PC-9 (cell line): Measurements from ENCODE around the gene STUB1. TPM values are rescaled to one million over a fixed set of nuclear protein-coding genes. Genes with fewer than 3 reads are reported as not detected.

Experiments
- BruUV-seq: library from RNA; stranded (reverse); fragments of 400-500 nt; replicated peaks from 2 replicates; lab custom pipeline; 2021; lab: Mats Ljungman, UMichigan
- CTCF ChIA-PET: fragments of 300-600 bp; sonication (Branson Sonifier 250); formaldehyde crosslinking; loops from one replicate; lab custom pipeline; 2022; ENCODE audit warnings: antibody characterized with exemption; lab: Charles Lee
- POLR2A ChIA-PET: fragments of 300-600 bp; sonication (Branson Sonifier 250); formaldehyde crosslinking; loops from one replicate; lab custom pipeline; 2022; ENCODE audit warnings: antibody characterized with exemption; ENCODE audit not compliant: unreplicated experiment; lab: Charles Lee
- DNase-seq, 2 experiments: peaks; one replicate each; pipeline versions ENCODE4 v3.0.0 to v3.0.0-alpha.2; 2015 to 2022; ENCODE audit warnings: mixed read lengths in 1 of 2
- H2AFZ ChIP-seq: fragments of 200-600 bp; sonication (generic); 2 replicates; pipeline ENCODE4 v1.8.1; 2017; ENCODE audit warnings: antibody characterized with exemption
- H3F3A ChIP-seq: fragments of 200-600 bp; sonication (generic); 2 replicates; pipeline ENCODE4 v1.8.1; 2017; ENCODE audit warnings: antibody characterized with exemption, mild to moderate bottlenecking, low read depth; ENCODE audit not compliant: insufficient read depth
- H3K27ac ChIP-seq: fragments of 200-600 bp; sonication (generic); 2 replicates; pipeline ENCODE4 v1.6.1; 2016; ENCODE audit warnings: mixed run types
- H3K27me3 ChIP-seq: fragments of 200-600 bp; sonication (generic); 2 replicates; pipeline ENCODE4 v1.6.1; 2016; ENCODE audit warnings: low read depth, mixed run types; ENCODE audit not compliant: insufficient read depth
- H3K36me3 ChIP-seq: fragments of 200-600 bp; sonication (generic); 2 replicates; pipeline ENCODE4 v1.6.1; 2016; ENCODE audit warnings: low read depth, mixed run types
- H3K4me1 ChIP-seq: fragments of 200-600 bp; sonication (generic); replicated peaks from 2 replicates; pipeline ENCODE4 v1.6.1; 2016; ENCODE audit warnings: mixed run types; ENCODE audit not compliant: insufficient read depth
- H3K4me2 ChIP-seq: fragments of 200-600 bp; sonication (generic); 2 replicates; pipeline ENCODE4 v1.6.1; 2017; ENCODE audit warnings: mixed run types
- H3K4me3 ChIP-seq: fragments of 200-600 bp; sonication (generic); 2 replicates; pipeline ENCODE4 v1.6.1; 2016; ENCODE audit warnings: mixed run types
- H3K79me2 ChIP-seq: fragments of 200-600 bp; sonication (generic); 2 replicates; pipeline ENCODE4 v1.6.1; 2017; ENCODE audit warnings: low read depth, mixed run types
- H3K9me2 ChIP-seq: fragments of 200-600 bp; sonication (generic); 2 replicates; pipeline ENCODE4 v1.8.1; 2017; ENCODE audit warnings: mild to moderate bottlenecking; ENCODE audit not compliant: insufficient read depth
- H3K9me3 ChIP-seq: fragments of 200-600 bp; sonication (generic); 2 replicates; pipeline ENCODE4 v1.8.1; 2016; ENCODE audit warnings: low read depth; ENCODE audit not compliant: insufficient read depth
- H4K20me1 ChIP-seq: fragments of 200-600 bp; sonication (generic); 2 replicates; pipeline ENCODE4 v1.8.1; 2017; ENCODE audit not compliant: insufficient read depth
- CTCF ChIP-seq: fragments of 200-600 bp; sonication (generic); conservative IDR thresholded peaks from 2 replicates; pipeline ENCODE4 v1.6.1; 2017; ENCODE audit warnings: mixed run types, antibody characterized with exemption, mild to moderate bottlenecking, moderate library complexity
- EZH2 ChIP-seq: fragments of 200-600 bp; sonication (generic); IDR thresholded peaks from 2 replicates; pipeline ENCODE4 v1.8.0; 2017; ENCODE audit warnings: antibody characterized with exemption, low read depth
- intact Hi-C: fragments of 100-400 bp; cut with micrococcal nuclease; formaldehyde crosslinking; loops from one replicate; pipeline ENCODE4 v1.10.0; 2022; ENCODE audit not compliant: unreplicated experiment
- total RNA-seq: library from RNA; stranded (reverse); gene quantifications from 2 replicates; pipeline ENCODE4 v1.2.3, GENCODE V29; 2021

The STUB1 gene
- total RNA-seq, 1 experiment from 2014 or later, result 174 TPM

GRCh38 chr16:668519-669171 lies 11.6 kb upstream of the STUB1 start:
- peaks cover 9% of the 10 kb centered on the region; the same call in 1 of the 2 replicates for H3K4me1 ChIP-seq
- peak overlapping the region; percentile 85 for H2AFZ ChIP-seq
- no TSS peak for BruUV-seq
- H3F3A ChIP-seq, result peaks cover 16% of the 10 kb centered on the region; the same call in 1 of the 2 replicates
- H3K79me2 ChIP-seq, result peaks cover 21% of the 10 kb centered on the region
- no peak for DNase-seq
- ChIA-PET POLR2A (interaction anchor here (0.6 kb wide), 1 partner anchor 12 kb away, joined by 5 read pairs; no protein-coding TSS in a partner anchor), CTCF (interaction anchor here (0.5 kb wide), 1 partner anchor 272 kb away, joined by 6 read pairs; the partner anchor contains the start of gene NME4)
- TF ChIP-seq EZH2 (no peak), CTCF (no peak)
- peak overlapping the region; percentile 88 for H3K4me3 ChIP-seq
- no peaks in the 10 kb centered on the region for H3K36me3 ChIP-seq
- no peaks in the 10 kb centered on the region for H3K9me3 ChIP-seq
- intact Hi-C loops, result loop anchor here (1.0 to 5.0 kb wide), 2 partner anchors 9 to 41 kb away; no protein-coding TSS in a partner anchor
- no peak overlapping the region for H3K27ac ChIP-seq
- no peaks in the 10 kb centered on the region for H3K27me3 ChIP-seq
- H3K4me2 ChIP-seq, result peak overlapping the region; percentile 96
- no peaks in the 10 kb centered on the region; the same call in 1 of the 2 replicates for H4K20me1 ChIP-seq
- H3K9me2 ChIP-seq, result no peaks in the 10 kb centered on the region

- ChIA-PET POLR2A (no interaction called here), CTCF (no interaction called here)
- intact Hi-C loops, result loop anchor here (1.0 to 5.0 kb wide), 2 partner anchors 8 to 42 kb away; no protein-coding TSS in a partner anchor
- Histone ChIP-seq H3K79me2 (peaks cover 21% of the 10 kb centered on the region), H3K4me3 (no peak overlapping the region), H3K4me2 (peak overlapping the region; percentile 96; the same call in 1 of the 2 replicates), H3K27me3 (no peaks in the 10 kb centered on the region), H3K27ac (no peak overlapping the region), H3K36me3 (no peaks in the 10 kb centered on the region), H4K20me1 (no peaks in the 10 kb centered on the region; the same call in 1 of the 2 replicates), H3K9me3 (no peaks in the 10 kb centered on the region), H3K4me1 (peaks cover 9% of the 10 kb centered on the region; the same call in 1 of the 2 replicates), H3K9me2 (no peaks in the 10 kb centered on the region), H3F3A (peaks cover 16% of the 10 kb centered on the region; the same call in 1 of the 2 replicates), H2AFZ (no peak overlapping the region)
- TF ChIP-seq CTCF, result no peak
- TF ChIP-seq EZH2, result no peak
- DNase-seq, result no peak
- no TSS peak for BruUV-seq
These were observed 10.5 kb upstream of the STUB1 start for GRCh38 chr16:669666-670065.

GRCh38 chr16:670485-671352 lies 9.5 kb upstream of the STUB1 start:
- TF ChIP-seq EZH2, result no peak
- no peak for TF ChIP-seq CTCF
- Histone ChIP-seq H3K27me3 (no peaks in the 10 kb centered on the region), H4K20me1 (no peaks in the 10 kb centered on the region; the same call in 1 of the 2 replicates), H3K4me1 (peaks cover 9% of the 10 kb centered on the region; the same call in 1 of the 2 replicates), H3K36me3 (no peaks in the 10 kb centered on the region), H3K4me2 (no peak overlapping the region), H2AFZ (no peak overlapping the region), H3K27ac (no peak overlapping the region), H3K79me2 (peaks cover 21% of the 10 kb centered on the region), H3K9me2 (no peaks in the 10 kb centered on the region), H3K4me3 (no peak overlapping the region), H3F3A (peaks cover 16% of the 10 kb centered on the region; the same call in 1 of the 2 replicates), H3K9me3 (no peaks in the 10 kb centered on the region)
- intact Hi-C loops, result no loop called here
- DNase-seq, result no peak
- BruUV-seq, result no TSS peak
- POLR2A ChIA-PET, result interaction anchor here (0.6 kb wide), 2 partner anchors 38 to 300 kb away, joined by 3 to 4 read pairs; no protein-coding TSS in a partner anchor
- CTCF ChIA-PET, result interaction anchor here (0.6 kb wide), 1 partner anchor 334 kb away, joined by 6 read pairs; no protein-coding TSS in a partner anchor
